OCI-LY3 (cell line): Measurements from ENCODE around the gene TMEM209.

ENCODE experiments used
- CTCF ChIP-seq: fragments of 200-600, 300-600 bp; sonication (generic); IDR thresholded peaks from 2 replicates; pipeline ENCODE4 v1.5.1; 2014; ENCODE audit warnings: antibody characterized with exemption, low read length, low read depth
- EZH2phosphoT487 ChIP-seq: fragments of 200-600 bp; shearing (Covaris generic); IDR thresholded peaks from 2 replicates; pipeline ENCODE4 v1.6.1; 2018; ENCODE audit warnings: antibody characterized with exemption, mixed run types, low read depth

GRCh38 chr7:130139193-130139960 lies 65.8 kb downstream of the TMEM209 start:
- no peak for TF ChIP-seq CTCF
- no peak for TF ChIP-seq EZH2phosphoT487
